ENCODE data around the gene ZNF555.
A peak's percentile ranks its signal among the peaks of the same experiment; 100 is the strongest.
"Not testable (repeated sequence)": the region's sequence is repeated elsewhere in the genome, so short reads cannot be mapped to it uniquely, and the experiment has no call there.

The ZNF555 gene

GRCh38 chr19:2872175-2872574 lies 30.9 kb downstream of the ZNF555 start:
- not testable (repeated sequence) for DNase-seq

GRCh38 chr19:2877398-2878331 lies 36.4 kb downstream of the ZNF555 start:
- DNase-seq, result no peak

- DNase-seq, result no peak
Measured at GRCh38 chr19:2883686-2884439, 42.6 kb downstream of the ZNF555 start.

GRCh38 chr19:2885736-2886135 lies 44.5 kb downstream of the ZNF555 start:
- no peak for DNase-seq

GRCh38 chr19:2887391-2887914 lies 46.2 kb downstream of the ZNF555 start:
- DNase-seq, result peak; percentile 71

- no peak for DNase-seq
Measured at GRCh38 chr19:2888731-2889224, 47.5 kb downstream of the ZNF555 start.

- peak; percentile 86 for DNase-seq
Measured at GRCh38 chr19:2890531-2890930, 49.3 kb downstream of the ZNF555 start.

- DNase-seq, result no peak
Measured at GRCh38 chr19:2896694-2897093, 55.4 kb downstream of the ZNF555 start.

GRCh38 chr19:2900296-2901252 lies 59.3 kb downstream of the ZNF555 start, which contains the start of gene ZNF57:
ZNF57 (plus strand) TSS chr19:2900928; CDS start chr19:2901046, 118 bp downstream.
- peak; percentile 94 for DNase-seq

GRCh38 chr19:2902590-2903218 lies 61.4 kb downstream of the ZNF555 start:
- no peak for DNase-seq

GRCh38 chr19:2903326-2903725 lies 62.1 kb downstream of the ZNF555 start:
- not testable (repeated sequence) for DNase-seq

- no peak for DNase-seq
Measured at GRCh38 chr19:2905918-2906519, 64.7 kb downstream of the ZNF555 start.

GRCh38 chr19:2906631-2907195 lies 65.4 kb downstream of the ZNF555 start:
- no peak for DNase-seq

All from NCI-H2171 treated with DMSO at 0.1 percent for 48 hours (cell line).